ENCODE measurements around the gene USP37.
A peak's percentile ranks its signal among the peaks of the same experiment; 100 is the strongest.

Gene USP37

GRCh38 chr2:218425531-218425930, 142.6 kb downstream of the USP37 start:
- DNase-seq: no peak

- no peak for DNase-seq
Observed at GRCh38 chr2:218423584-218423983, 144.6 kb downstream of the USP37 start.

- DNase-seq: no peak
Observed at GRCh38 chr2:218422403-218423086, 145.6 kb downstream of the USP37 start.

- DNase-seq: no peak
Observed at GRCh38 chr2:218421027-218421426, 147.1 kb downstream of the USP37 start.

- DNase-seq: no peak
Observed at GRCh38 chr2:218419630-218420216, 148.4 kb downstream of the USP37 start.

DNA sequence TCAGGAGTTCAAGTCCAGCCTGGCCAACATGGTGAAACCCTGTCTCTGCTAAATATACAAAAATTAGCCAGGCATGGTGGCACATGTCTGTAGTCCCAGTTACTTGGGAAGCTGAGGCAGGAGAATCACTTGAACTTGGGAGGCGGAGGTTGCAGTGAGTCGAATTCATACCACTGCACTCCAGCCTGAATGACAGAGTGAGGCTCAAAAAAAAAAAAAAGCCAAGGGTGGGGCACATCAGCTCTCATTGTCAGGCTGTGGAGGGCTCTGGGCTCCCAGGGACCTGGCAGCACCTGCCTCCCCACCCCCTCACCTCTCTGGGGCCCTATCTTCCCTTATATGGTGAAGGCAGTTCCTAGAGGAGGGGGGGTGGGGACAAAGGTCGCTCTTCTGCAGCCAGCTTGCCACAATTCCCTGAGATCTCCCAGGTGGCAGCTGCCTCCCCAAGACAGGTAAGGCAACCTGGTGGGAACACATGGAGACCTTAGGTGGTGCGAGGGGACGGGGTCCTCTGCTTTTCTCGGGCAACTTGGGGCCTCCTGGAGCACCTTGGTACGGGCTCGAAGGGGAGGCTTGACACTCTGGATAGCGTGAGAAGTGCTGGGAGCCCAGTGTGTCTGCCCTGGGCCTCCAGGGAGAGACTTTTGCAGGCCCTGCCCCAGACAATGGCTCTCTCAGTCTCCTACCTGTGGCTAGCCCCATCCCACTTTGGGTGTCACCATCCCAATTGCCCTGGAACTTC, 149.3 kb downstream of the USP37 start, which contains the start of gene VIL1:
Gene VIL1, plus strand, starts transcription at position 407 of the 742 bp plus-strand sequence. CDS start 4,656 bp downstream, outside the sequence.
- DNase-seq: peak; percentile 65

- no peak for DNase-seq
Observed at GRCh38 chr2:218418321-218418716, 149.8 kb downstream of the USP37 start.

DNA sequence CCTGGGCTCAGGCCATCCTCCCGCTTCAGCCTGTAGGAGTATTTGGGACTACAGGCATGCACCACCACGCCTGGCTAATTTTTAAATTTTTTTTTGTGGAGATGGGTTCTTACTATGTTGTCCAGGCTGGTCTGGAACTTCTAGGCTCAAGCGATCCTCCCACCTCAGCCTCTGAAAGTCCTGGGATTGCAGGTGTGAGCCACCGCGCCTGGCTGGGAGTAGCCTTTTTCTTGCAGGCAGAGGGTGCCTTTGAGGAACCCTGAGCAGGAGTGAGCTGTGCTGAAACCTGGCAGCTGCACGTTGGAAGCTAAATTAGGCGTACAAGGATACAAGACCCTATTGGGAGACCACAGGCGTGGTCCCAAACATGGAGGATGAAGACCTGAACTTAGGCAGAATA, 160.4 kb downstream of the USP37 start:
- no peak for DNase-seq

- peak; percentile 67 for DNase-seq
Observed at GRCh38 chr2:218406949-218407618, 161.1 kb downstream of the USP37 start.

DNA sequence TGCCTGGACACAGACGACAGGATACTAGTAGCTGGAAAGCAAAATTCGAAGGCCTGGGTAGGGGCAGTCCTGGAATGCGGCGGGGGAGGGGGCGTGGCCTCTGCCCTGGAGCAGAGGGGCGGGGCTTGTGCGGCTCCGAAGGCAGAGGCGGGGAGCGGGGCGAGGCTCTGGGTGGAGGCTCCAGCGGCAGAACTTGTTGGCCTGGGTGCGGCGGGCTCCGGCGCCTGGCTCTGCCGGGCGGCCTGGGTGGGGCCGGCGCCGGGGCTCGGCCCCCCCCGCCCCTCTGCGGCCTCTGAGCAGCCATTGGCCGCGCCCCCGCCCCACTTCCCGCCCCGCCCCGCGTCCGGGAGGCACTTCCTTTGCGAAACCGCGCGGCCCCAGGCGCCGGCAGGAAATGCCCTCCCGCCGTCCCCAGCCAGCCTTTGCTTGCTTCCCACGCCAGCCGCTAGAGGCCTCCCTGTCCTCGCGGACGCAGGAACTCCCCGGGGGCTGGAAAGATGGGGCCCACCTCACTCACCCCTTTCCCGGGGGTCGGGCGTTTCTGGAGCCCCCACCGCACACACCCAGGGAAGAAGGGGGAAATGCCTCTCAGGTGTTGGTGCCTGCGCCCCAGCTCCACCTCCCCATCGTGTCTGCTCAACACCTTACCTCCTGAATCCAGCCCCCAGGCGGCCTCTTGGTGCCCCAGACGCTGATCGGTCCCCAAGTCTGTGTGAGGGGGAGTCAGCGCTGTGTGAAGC, 161.8 kb downstream of the USP37 start:
- peak; percentile 95 for DNase-seq

GRCh38 chr2:218405746-218406208, 162.4 kb downstream of the USP37 start:
- DNase-seq: no peak

DNA sequence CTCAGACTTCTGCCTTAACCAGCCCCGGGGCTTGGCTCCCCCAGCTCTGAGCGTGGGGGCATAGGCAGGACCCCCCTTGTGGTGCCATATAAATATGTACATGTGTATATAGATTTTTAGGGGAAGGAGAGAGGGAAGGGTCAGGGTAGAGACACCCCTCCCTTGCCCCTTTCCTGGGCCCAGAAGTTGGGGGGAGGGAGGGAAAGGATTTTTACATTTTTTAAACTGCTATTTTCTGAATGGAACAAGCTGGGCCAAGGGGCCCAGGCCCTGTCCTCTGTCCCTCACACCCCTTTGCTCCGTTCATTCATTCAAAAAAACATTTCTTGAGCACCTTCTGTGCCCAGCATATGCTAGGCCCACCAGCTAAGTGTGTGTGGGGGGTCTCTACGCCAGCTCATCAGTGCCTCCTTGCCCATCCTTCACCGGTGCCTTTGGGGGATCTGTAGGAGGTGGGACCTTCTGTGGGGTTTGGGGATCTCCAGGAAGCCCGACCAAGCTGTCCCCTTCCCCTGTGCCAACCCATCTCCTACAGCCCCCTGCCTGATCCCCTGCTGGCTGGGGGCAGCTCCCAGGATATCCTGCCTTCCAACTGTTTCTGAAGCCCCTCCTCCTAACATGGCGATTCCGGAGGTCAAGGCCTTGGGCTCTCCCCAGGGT, 162.9 kb downstream of the USP37 start:
- no peak for DNase-seq

DNA sequence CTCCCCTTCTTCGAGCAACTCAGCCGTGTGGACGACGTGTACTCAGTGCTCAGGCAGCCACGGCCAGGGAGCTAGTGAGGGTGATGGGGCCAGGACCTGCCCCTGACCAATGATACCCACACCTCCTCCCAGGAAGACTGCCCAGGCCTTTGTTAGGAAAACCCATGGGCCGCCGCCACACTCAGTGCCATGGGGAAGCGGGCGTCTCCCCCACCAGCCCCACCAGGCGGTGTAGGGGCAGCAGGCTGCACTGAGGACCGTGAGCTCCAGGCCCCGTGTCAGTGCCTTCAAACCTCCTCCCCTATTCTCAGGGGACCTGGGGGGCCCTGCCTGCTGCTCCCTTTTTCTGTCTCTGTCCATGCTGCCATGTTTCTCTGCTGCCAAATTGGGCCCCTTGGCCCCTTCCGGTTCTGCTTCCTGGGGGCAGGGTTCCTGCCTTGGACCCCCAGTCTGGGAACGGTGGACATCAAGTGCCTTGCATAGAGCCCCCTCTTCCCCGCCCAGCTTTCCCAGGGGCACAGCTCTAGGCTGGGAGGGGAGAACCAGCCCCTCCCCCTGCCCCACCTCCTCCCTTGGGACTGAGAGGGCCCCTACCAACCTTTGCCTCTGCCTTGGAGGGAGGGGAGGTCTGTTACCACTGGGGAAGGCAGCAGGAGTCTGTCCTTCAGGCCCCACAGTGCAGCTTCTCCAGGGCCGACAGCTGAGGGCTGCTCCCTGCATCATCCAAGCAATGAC, 163.6 kb downstream of the USP37 start:
- DNase-seq: peak; percentile 9

GRCh38 chr2:218403810-218404209, 164.3 kb downstream of the USP37 start:
- no peak for DNase-seq

DNA sequence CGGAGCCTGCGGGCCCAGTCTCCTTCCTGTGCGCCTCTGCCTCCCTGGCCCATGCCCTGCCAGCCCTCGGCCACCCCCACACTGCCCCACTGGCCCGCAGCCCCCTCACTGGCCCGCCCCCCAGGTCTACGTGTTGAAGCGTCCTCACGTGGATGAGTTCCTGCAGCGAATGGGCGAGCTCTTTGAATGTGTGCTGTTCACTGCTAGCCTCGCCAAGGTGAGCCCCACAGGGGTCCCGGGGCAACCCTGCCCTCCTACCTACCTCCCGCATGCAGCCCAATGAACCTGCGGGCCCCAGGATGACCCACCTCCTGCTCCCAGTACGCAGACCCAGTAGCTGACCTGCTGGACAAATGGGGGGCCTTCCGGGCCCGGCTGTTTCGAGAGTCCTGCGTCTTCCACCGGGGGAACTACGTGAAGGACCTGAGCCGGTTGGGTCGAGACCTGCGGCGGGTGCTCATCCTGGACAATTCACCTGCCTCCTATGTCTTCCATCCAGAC, 165.2 kb downstream of the USP37 start:
- DNase-seq: no peak

- no peak for DNase-seq
Observed at GRCh38 chr2:218402491-218402901, 165.7 kb downstream of the USP37 start.

DNA sequence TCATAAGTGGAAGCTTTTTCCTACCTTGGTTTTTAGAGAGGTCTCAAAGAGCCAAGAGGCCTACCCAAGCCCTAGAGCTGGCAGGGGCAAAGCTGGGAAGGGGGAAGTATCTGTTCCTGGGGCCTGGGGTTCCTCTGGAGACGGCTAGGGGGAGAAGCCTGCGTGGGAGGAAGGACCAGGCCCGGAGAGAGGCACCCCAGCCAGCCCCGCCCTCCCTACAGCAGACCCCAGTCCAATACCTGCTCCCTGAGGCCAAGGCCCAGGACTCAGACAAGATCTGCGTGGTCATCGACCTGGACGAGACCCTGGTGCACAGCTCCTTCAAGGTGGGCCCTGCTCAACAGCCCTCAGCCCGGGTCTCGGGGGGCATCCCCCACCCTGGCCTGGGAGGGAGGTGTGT, 166.3 kb downstream of the USP37 start:
- no peak for DNase-seq

- no peak for DNase-seq
Observed at GRCh38 chr2:218400930-218401881, 166.9 kb downstream of the USP37 start.
